ENCODE data around the gene RORB. TPM values are rescaled to one million over a fixed set of nuclear protein-coding genes. Genes with fewer than 3 reads are reported as not detected.
A peak's percentile ranks its signal among the peaks of the same experiment; 100 is the strongest.

The RORB gene
- 1.4 TPM for polyA plus RNA-seq (2013, experiment 1 of 2)
- 1.5 TPM for polyA plus RNA-seq (2013, experiment 2 of 2)

GRCh38 chr9:74496819-74497747 lies at the start of gene RORB:
RORB (plus strand) TSS chr9:74497335; CDS start chr9:74497977, 642 bp downstream.
- peaks cover 0 to 9% of the 10 kb centered on the region in 2 donors for H3K9me3 ChIP-seq (replicated peaks in 1 of 2; ENCODE audit: control insufficient read depth in 2 of 2, insufficient read depth in 1 of 2, low read depth in 1 of 2, low read length in 2 of 2)
- H3K4me1 ChIP-seq (ENCODE audit: control insufficient read depth in 2 of 2, insufficient read depth in 1 of 2, low read depth in 1 of 2, low read length in 2 of 2), result peaks cover 6 to 17% of the 10 kb centered on the region in 2 donors
- no peak within 1 kb of the TSS for H3K4ac ChIP-seq (ENCODE audit: low read length)
- peak within 1 kb of the TSS; percentile 100 for H3K4me2 ChIP-seq (ENCODE audit: insufficient read depth, low read length, poor library complexity, severe bottlenecking)
- DNase-seq (ENCODE audit: low spot score), result peak; percentile 79
- no peaks in the 10 kb centered on the region for H3K79me1 ChIP-seq (ENCODE audit: low read depth, low read length)
- WGBS, 2 donors (ENCODE audit: extremely low coverage in 2 of 2, insufficient read length in 2 of 2, insufficient replicate concordance in 1 of 2), result no CpG with 5 or more reads among the region's 50 CpGs
- H3K23ac ChIP-seq (ENCODE audit: low read depth, low read length, poor library complexity), result no peak within 1 kb of the TSS
- no peak within 1 kb of the TSS for H3K27ac ChIP-seq (replicated peaks; ENCODE audit: low read length)
- H3K36me3 ChIP-seq (replicated peaks in 1 of 2; ENCODE audit: control insufficient read depth in 2 of 2, insufficient read depth in 2 of 2, low read length in 2 of 2), result no peaks in the 10 kb centered on the region
- peak within 1 kb of the TSS; percentile 98 for H3K18ac ChIP-seq (ENCODE audit: low read length)
- peak within 1 kb of the TSS; percentile 95 for H2BK15ac ChIP-seq (ENCODE audit: low read length)
- H2AFZ ChIP-seq (ENCODE audit: low read length), result peak within 1 kb of the TSS; percentile 94
- H3K27me3 ChIP-seq (ENCODE audit: control insufficient read depth in 3 of 3, insufficient read depth in 3 of 3, low read depth in 1 of 3, low read length in 3 of 3), result peaks cover 8 to 60% (median 34%) of the 10 kb centered on the region in 3 experiments
- peak within 1 kb of the TSS; percentile 53 to 86 for H3K4me3 ChIP-seq (ENCODE audit: low read length in 2 of 2)
- H3K14ac ChIP-seq (ENCODE audit: low read length), result no peak within 1 kb of the TSS
- peak within 1 kb of the TSS; percentile 28 for H2AK5ac ChIP-seq (ENCODE audit: low read depth, low read length)
- H2BK120ac ChIP-seq (ENCODE audit: low read depth, low read length), result no peak within 1 kb of the TSS
- no peak within 1 kb of the TSS for H2BK12ac ChIP-seq (ENCODE audit: low read length)
- peak within 1 kb of the TSS; percentile 85 for H3K9ac ChIP-seq (ENCODE audit: low read depth, low read length, poor library complexity)
- peak within 1 kb of the TSS; percentile 87 for H4K8ac ChIP-seq (ENCODE audit: low read depth, low read length)
- H2BK5ac ChIP-seq (ENCODE audit: low read length), result no peak within 1 kb of the TSS
- no peak within 1 kb of the TSS for H4K91ac ChIP-seq (ENCODE audit: low read depth, low read length, poor library complexity)

DNA sequence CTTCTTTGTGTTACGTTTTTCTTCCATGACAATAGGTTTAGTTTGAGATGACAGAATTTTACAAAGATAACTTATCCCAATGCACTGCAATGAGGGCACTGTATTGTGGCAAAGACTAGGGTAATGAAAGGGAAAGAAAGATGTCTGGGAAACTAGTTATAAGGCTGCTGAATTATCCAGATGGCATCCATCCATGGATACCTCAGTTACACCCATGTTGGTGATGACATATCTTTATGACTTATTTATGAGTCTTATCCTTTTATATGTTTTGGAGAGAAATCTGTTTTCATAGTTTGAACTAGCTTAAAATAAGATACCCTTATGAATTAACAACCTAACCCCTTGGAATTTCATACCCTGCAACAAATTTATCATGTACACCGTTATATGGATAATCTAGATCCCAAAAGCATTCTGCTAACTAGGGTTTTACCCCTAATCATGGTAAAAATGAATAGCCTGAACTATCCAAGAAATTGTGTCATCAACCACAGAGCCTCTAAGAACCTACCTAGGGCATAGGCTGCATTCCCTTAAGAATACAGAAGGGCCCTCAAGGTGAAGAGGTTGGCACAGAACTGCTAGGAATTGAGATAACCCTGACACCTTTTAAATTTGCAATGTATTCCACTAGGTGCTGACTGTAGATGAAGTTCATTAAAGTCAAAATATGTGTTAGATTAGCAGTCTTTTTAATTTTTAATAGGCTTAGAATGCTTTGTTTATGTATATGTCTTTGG lies 49.5 kb upstream of the RORB start:
- no peak overlapping the region for H4K8ac ChIP-seq (ENCODE audit: low read depth, low read length)
- H3K4me2 ChIP-seq (ENCODE audit: insufficient read depth, low read length, poor library complexity, severe bottlenecking), result no peak overlapping the region
- H2BK5ac ChIP-seq (ENCODE audit: low read length), result no peak overlapping the region
- H4K91ac ChIP-seq (ENCODE audit: low read depth, low read length, poor library complexity), result no peak overlapping the region
- H3K27me3 ChIP-seq (ENCODE audit: control insufficient read depth in 3 of 3, insufficient read depth in 3 of 3, low read depth in 1 of 3, low read length in 3 of 3), result no peaks in the 10 kb centered on the region
- H3K4me3 ChIP-seq (ENCODE audit: low read length in 2 of 2), result no peak overlapping the region
- H3K9ac ChIP-seq (ENCODE audit: low read depth, low read length, poor library complexity), result no peak overlapping the region
- H3K4ac ChIP-seq (ENCODE audit: low read length), result no peak overlapping the region
- H3K23ac ChIP-seq (ENCODE audit: low read depth, low read length, poor library complexity), result no peak overlapping the region
- H2BK15ac ChIP-seq (ENCODE audit: low read length), result no peak overlapping the region
- no peaks in the 10 kb centered on the region for H3K79me1 ChIP-seq (ENCODE audit: low read depth, low read length)
- H3K18ac ChIP-seq (ENCODE audit: low read length), result no peak overlapping the region
- no peak overlapping the region for H2AFZ ChIP-seq (ENCODE audit: low read length)
- no peak overlapping the region for H2BK12ac ChIP-seq (ENCODE audit: low read length)
- H3K14ac ChIP-seq (ENCODE audit: low read length), result no peak overlapping the region
- no CpG with 5 or more reads among the region's 2 CpGs for WGBS, 2 donors (ENCODE audit: extremely low coverage in 2 of 2, insufficient read length in 2 of 2, insufficient replicate concordance in 1 of 2)
- H2BK120ac ChIP-seq (ENCODE audit: low read depth, low read length), result no peak overlapping the region
- no peak for DNase-seq (ENCODE audit: low spot score)
- H2AK5ac ChIP-seq (ENCODE audit: low read depth, low read length), result no peak overlapping the region
- no peak overlapping the region for H3K27ac ChIP-seq (replicated peaks; ENCODE audit: low read length)
- H3K9me3 ChIP-seq (replicated peaks in 1 of 2; ENCODE audit: control insufficient read depth in 2 of 2, insufficient read depth in 1 of 2, low read depth in 1 of 2, low read length in 2 of 2), result no peaks in the 10 kb centered on the region
- no peaks in the 10 kb centered on the region for H3K36me3 ChIP-seq (replicated peaks in 1 of 2; ENCODE audit: control insufficient read depth in 2 of 2, insufficient read depth in 2 of 2, low read length in 2 of 2)
- no peaks in the 10 kb centered on the region for H3K4me1 ChIP-seq (ENCODE audit: control insufficient read depth in 2 of 2, insufficient read depth in 1 of 2, low read depth in 1 of 2, low read length in 2 of 2)

DNA sequence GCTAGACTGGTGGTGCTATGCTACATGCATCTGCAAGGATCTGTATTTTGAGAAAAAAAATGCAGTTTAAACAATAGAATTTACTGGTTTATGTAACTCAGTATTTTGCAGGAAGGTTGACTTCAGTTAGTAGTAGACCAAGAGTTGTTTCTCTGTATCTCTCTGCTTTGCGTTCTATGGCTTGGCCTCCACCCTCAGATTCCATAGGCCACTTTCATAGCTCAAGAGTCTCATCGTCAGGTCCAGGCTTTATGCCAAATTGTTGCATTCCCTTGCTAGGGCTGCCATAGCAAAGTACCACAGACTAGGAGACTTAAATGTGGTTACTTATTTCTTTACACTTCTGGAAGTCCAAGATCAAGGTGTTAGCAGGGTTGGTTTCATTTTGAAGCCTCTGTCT lies 48.1 kb upstream of the RORB start:
- H3K4me3 ChIP-seq (ENCODE audit: low read length in 2 of 2), result no peak overlapping the region
- no peak overlapping the region for H2BK12ac ChIP-seq (ENCODE audit: low read length)
- H4K91ac ChIP-seq (ENCODE audit: low read depth, low read length, poor library complexity), result no peak overlapping the region
- H3K9ac ChIP-seq (ENCODE audit: low read depth, low read length, poor library complexity), result no peak overlapping the region
- H2BK15ac ChIP-seq (ENCODE audit: low read length), result no peak overlapping the region
- WGBS, 2 donors (ENCODE audit: extremely low coverage in 2 of 2, insufficient read length in 2 of 2, insufficient replicate concordance in 1 of 2), result no CpG with 5 or more reads among the region's 2 CpGs
- no peak overlapping the region for H3K23ac ChIP-seq (ENCODE audit: low read depth, low read length, poor library complexity)
- no peaks in the 10 kb centered on the region for H3K4me1 ChIP-seq (ENCODE audit: control insufficient read depth in 2 of 2, insufficient read depth in 1 of 2, low read depth in 1 of 2, low read length in 2 of 2)
- H3K4me2 ChIP-seq (ENCODE audit: insufficient read depth, low read length, poor library complexity, severe bottlenecking), result no peak overlapping the region
- no peaks in the 10 kb centered on the region for H3K36me3 ChIP-seq (replicated peaks in 1 of 2; ENCODE audit: control insufficient read depth in 2 of 2, insufficient read depth in 2 of 2, low read length in 2 of 2)
- H2BK5ac ChIP-seq (ENCODE audit: low read length), result no peak overlapping the region
- no peak overlapping the region for H3K4ac ChIP-seq (ENCODE audit: low read length)
- H3K27ac ChIP-seq (replicated peaks; ENCODE audit: low read length), result no peak overlapping the region
- no peak overlapping the region for H2AFZ ChIP-seq (ENCODE audit: low read length)
- no peak overlapping the region for H2AK5ac ChIP-seq (ENCODE audit: low read depth, low read length)
- H3K79me1 ChIP-seq (ENCODE audit: low read depth, low read length), result no peaks in the 10 kb centered on the region
- no peak overlapping the region for H3K18ac ChIP-seq (ENCODE audit: low read length)
- H3K14ac ChIP-seq (ENCODE audit: low read length), result no peak overlapping the region
- H2BK120ac ChIP-seq (ENCODE audit: low read depth, low read length), result no peak overlapping the region
- no peaks in the 10 kb centered on the region for H3K9me3 ChIP-seq (replicated peaks in 1 of 2; ENCODE audit: control insufficient read depth in 2 of 2, insufficient read depth in 1 of 2, low read depth in 1 of 2, low read length in 2 of 2)
- no peak overlapping the region for H4K8ac ChIP-seq (ENCODE audit: low read depth, low read length)
- no peak for DNase-seq (ENCODE audit: low spot score)
- no peaks in the 10 kb centered on the region for H3K27me3 ChIP-seq (ENCODE audit: control insufficient read depth in 3 of 3, insufficient read depth in 3 of 3, low read depth in 1 of 3, low read length in 3 of 3)

GRCh38 chr9:74458832-74459231 lies 38.3 kb upstream of the RORB start:
- no CpG with 5 or more reads among the region's 4 CpGs for WGBS, 2 donors (ENCODE audit: extremely low coverage in 2 of 2, insufficient read length in 2 of 2, insufficient replicate concordance in 1 of 2)
- no peaks in the 10 kb centered on the region for H3K36me3 ChIP-seq (replicated peaks in 1 of 2; ENCODE audit: control insufficient read depth in 2 of 2, insufficient read depth in 2 of 2, low read length in 2 of 2)

More at GRCh38 chr9:74458832-74459231, 38.3 kb upstream of the RORB start:
- Histone ChIP-seq H3K23ac (ENCODE audit: low read depth, low read length, poor library complexity) (no peak overlapping the region), H2AK5ac (ENCODE audit: low read depth, low read length) (no peak overlapping the region), H3K27me3 (ENCODE audit: control insufficient read depth in 3 of 3, insufficient read depth in 3 of 3, low read depth in 1 of 3, low read length in 3 of 3) (no peaks in the 10 kb centered on the region), H4K8ac (ENCODE audit: low read depth, low read length) (no peak overlapping the region), H3K4me1 (ENCODE audit: control insufficient read depth in 2 of 2, insufficient read depth in 1 of 2, low read depth in 1 of 2, low read length in 2 of 2) (no peaks in the 10 kb centered on the region), H2BK15ac (ENCODE audit: low read length) (no peak overlapping the region), H3K14ac (ENCODE audit: low read length) (no peak overlapping the region), H3K9me3 (replicated peaks in 1 of 2; ENCODE audit: control insufficient read depth in 2 of 2, insufficient read depth in 1 of 2, low read depth in 1 of 2, low read length in 2 of 2) (no peaks in the 10 kb centered on the region), H2BK120ac (ENCODE audit: low read depth, low read length) (no peak overlapping the region), H2BK12ac (ENCODE audit: low read length) (no peak overlapping the region), H3K4me2 (ENCODE audit: insufficient read depth, low read length, poor library complexity, severe bottlenecking) (no peak overlapping the region), H2BK5ac (ENCODE audit: low read length) (no peak overlapping the region), H3K27ac (replicated peaks; ENCODE audit: low read length) (no peak overlapping the region), H3K9ac (ENCODE audit: low read depth, low read length, poor library complexity) (no peak overlapping the region), H2AFZ (ENCODE audit: low read length) (no peak overlapping the region), H3K79me1 (ENCODE audit: low read depth, low read length) (no peaks in the 10 kb centered on the region), H3K4me3 (ENCODE audit: low read length in 2 of 2) (no peak overlapping the region), H3K4ac (ENCODE audit: low read length) (no peak overlapping the region), H4K91ac (ENCODE audit: low read depth, low read length, poor library complexity) (no peak overlapping the region), H3K18ac (ENCODE audit: low read length) (no peak overlapping the region)
- no peak for DNase-seq (ENCODE audit: low spot score)
